Right renal pelvis (tissue), 4 donors: ENCODE results near the gene ZNF385B. TPM values are rescaled to one million over a fixed set of nuclear protein-coding genes. Genes with fewer than 3 reads are reported as not detected.

Experiments used
- DNase-seq, 4 donors: peaks; one replicate each; pipeline ENCODE4 v3.0.0-alpha.2; 2013; ENCODE audit warnings: low read depth in 4 of 4, low spot score in 3 of 4, missing footprints in 1 of 4
- polyA plus RNA-seq, 4 donors: library from polyadenylated mRNA; unstranded; fragments of 120-200 nt; gene quantifications; one replicate each; pipeline ENCODE4 v1.2.1, GENCODE V29; 2013; ENCODE audit not compliant: insufficient read length in 4 of 4

ZNF385B gene
- polyA plus RNA-seq, 4 donors, result 11.6 to 17.4 (median 14.4) TPM

DNA sequence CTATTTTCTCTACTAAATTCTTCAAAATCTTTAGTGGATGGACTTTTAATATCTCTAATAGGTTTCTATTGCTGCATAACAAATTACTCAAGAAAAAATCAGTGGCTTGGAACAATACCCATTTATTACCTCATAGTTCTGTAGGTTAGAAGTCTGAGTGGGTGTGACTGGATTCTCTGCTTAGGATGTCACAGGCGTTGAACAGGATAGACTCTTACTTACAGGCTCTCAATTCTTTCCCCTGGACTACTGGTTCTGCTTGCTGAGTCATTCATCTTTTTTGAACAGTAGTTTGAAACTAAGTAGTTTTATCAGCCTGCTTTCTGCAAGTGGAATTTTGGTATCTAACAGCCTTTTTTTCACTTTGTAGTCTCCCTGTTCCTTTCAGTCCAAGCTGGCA is 265.4 kb downstream of the ZNF385B start:
- no peak for DNase-seq

GRCh38 chr2:179595284-179595683 is 266.1 kb downstream of the ZNF385B start:
- DNase-seq, result no peak

- DNase-seq, result no peak
Measured at GRCh38 chr2:179594268-179595112, 266.9 kb downstream of the ZNF385B start.

DNA sequence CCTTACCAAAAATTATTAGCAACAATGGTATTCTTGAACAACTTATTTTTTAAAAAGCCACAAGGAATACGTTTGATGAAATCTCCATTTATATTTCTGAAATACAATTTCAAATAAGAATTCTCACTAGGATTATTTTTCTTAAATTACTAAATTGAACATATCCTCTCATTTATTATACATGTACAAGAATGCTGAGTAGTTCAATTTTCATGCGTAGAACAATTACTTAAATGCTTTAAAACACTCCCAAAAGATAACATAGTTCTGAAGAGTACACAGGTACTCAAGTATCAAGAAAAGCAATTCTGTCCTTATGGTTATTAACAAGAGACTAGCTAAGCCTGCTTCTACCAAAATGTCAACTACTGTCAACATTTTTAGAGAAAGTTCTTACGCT is 268.1 kb downstream of the ZNF385B start:
- no peak for DNase-seq

DNA sequence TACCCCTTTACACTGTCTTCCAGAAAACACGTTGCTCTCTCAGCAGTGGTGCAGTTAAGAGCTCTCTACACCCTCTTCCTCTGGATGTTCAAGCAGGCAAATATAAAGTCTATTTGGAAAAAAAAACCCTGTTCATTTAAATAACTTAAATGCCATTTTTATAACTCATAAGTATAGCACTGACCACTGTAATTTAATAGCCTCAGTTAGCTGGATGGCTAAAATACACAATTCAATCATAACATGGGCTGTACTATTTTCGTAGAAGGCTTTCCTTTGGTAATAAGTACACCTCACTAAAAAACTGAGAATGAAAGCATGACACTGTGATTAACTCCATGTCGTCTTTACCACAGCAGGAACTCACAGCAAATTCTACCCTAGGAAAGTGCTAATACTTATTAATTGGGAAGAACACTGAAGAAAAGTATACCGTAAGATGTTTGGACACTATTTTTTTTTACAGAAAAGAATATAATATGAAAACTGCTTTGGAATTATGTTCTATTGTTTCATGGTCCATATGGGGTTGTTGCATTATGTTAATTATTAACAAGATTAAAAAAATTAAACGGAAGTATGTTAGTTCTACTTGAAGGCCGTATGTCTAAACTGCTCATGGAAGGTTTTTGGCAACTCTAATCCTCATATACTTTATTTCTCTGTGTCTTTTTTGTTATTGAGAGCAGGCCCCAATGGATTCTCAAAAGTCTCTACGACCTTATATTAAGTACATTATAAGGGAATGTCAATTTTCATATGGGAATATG is 269.1 kb downstream of the ZNF385B start:
- no peak for DNase-seq

DNA sequence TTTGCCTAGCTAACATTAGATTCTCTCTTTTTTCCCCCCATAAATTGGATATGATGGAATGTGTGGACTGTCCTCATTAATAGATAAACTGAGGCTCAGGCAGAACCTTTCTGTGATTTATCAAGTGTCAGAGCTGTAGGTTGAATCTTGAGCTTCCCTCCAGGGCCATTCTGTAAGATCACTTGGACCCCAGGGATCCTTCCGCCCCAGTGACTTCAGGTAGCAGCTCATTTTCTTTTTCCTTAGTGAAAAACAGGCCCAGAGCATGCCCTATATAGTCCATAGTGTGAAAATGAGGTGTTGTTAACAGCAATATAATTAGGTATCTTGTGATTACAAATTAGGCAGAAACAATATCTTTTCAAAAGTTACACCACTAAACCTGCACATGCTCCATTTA is 269.7 kb downstream of the ZNF385B start:
- no peak for DNase-seq

GRCh38 chr2:179588486-179589145 is 272.8 kb downstream of the ZNF385B start:
- no peak for DNase-seq

DNA sequence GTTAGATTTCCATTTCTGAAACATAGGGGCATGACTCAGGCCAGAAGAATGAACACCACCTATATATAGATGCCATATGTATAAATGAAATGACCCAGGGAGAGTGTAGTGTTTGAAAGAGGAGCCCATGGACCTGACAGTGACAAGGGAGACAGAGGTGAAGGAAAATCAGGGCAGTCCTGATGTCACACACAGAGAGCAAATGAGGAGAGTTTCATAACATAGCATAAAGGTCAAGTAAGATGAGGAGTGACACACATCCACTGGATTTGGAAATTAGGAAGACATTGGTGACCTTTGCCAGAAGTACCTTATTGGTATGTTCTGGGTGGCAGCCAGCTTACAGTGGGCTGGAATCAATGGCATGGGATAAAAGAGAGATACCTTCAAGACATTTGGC is 276.7 kb downstream of the ZNF385B start:
- DNase-seq, result no peak

DNA sequence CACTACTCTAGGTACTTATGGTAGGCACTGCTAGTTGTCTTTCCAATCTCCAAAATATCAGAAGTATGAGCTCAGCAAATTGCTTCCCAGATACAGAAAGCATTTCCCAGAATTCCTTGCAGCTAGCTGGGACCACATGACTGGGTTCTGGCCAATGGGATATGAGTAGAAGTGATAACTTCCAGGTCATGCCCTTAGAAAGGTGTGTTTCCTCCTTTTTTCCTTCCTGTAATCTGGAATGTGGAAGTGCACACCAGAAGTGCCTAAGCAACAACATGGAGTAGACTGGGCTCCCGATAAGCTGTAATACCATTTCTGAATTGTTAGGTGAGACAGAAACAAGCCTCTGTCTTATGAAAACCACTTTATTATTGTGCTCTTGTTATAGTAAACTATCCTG is 279.8 kb downstream of the ZNF385B start:
- no peak for DNase-seq

DNA sequence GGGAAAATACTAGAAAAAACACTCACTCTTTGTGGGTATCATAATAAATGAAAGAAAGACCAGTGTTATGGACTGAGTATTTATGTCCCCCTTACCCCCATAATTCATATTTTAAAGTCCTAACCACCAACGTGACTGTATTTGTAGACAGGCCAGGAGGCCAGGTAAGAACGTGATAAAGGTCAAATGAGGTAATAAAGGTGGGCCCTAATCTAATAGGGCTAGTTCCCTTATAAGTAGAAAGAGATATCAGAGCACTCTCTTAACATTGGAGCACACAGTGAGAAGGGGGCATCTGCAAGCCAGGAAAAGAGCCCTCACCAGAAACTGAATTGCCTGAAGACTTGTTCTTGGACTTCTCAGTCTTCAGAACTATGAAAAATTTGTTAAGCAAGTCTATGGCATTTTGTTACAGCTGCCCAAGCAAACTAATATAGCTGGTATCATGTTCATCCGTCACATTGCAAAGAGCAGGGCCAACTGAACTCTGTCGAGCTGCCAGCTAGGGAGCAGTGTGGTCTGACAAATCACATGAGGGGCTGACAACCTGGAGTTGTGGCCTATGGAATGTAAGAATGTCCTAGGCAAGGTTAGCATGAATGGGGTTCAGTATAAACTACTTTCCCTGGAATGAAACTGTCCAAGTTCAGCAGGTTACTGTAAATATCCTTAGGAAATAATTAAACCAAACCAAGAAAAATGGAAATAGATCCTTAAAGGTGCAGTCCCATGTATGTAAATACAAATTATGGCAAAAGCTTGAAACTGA is 280.9 kb downstream of the ZNF385B start:
- no peak for DNase-seq

GRCh38 chr2:179579800-179580199 is 281.6 kb downstream of the ZNF385B start:
- no peak for DNase-seq

DNA sequence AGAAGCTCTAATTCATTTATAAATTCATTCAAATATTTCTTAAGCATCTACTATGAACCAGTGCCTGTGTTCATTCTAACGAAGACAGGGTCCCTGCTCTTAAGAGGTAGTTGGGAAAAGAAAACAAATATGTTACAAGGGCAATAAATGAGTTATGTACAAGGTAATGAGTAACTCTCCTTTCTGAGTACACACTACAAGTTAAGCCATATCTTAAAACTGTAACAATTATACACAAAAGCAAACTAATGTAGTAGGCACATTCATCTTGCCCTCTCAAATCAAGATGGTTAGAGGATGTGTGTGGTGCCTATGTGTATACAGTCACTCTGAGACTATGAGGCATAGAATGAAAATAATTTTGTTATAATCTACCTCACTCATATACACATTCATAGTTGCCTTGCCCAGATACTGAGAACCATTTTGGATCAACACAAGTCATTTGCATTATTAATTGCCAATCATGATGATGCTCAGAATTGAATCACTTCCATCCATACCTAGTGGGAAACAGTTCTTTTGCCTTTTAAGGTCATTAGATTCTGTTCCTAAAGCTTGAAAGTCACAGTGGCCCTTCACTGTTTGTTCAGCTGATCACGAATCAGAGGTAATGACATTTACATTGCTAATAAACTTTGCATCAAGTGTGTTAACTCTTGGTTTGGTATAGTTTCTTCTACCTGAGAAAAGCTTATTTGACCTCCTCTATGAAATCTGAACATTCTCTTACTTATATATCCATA is 283.1 kb downstream of the ZNF385B start:
- no peak for DNase-seq

GRCh38 chr2:179574061-179574519 is 287.3 kb downstream of the ZNF385B start:
- DNase-seq, result no peak

- DNase-seq, result no peak
Measured at GRCh38 chr2:179572544-179572943, 288.9 kb downstream of the ZNF385B start.

DNA sequence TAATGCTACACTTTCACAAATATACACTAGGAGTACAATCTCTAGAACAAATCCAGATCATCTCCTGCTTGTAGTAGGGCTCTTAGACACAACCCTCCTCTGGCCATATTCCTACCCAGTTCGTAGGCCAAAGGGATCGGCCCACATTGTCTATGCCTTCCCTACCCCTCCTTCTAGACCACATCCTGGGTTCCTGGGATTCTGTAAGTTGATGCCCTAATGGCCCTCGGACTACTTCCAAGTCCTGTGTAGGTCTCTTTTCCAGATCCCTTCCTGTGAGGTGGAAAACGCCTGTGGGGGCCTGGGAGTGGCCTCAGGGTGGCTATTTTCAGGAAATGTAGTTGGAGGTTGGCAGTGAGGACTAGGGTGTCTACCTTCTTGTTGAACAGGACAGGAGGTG is 289.7 kb downstream of the ZNF385B start:
- DNase-seq, result no peak

- DNase-seq, result no peak
Measured at GRCh38 chr2:179571252-179571651, 290.2 kb downstream of the ZNF385B start.

- no peak for DNase-seq
Measured at GRCh38 chr2:179569831-179570233, 291.6 kb downstream of the ZNF385B start.

DNA sequence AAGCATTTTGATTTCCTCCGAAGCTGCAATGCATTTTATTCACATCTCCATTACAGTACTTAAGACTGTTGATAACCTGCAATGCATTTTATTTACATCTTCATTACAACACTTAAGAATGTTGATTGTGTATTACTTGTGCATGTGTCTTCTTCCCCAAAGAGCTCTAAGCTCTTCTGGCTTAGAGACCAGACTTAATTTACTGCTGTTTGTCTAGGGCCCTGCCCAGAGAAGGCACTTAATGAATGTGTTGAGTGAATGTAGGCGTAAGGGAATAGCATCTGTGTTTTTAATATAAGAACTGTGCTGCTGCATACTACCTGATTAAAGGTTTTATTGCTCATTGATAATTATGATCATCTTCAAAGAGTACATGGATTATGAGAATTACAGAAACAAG is 295.6 kb downstream of the ZNF385B start:
- DNase-seq, result no peak

DNA sequence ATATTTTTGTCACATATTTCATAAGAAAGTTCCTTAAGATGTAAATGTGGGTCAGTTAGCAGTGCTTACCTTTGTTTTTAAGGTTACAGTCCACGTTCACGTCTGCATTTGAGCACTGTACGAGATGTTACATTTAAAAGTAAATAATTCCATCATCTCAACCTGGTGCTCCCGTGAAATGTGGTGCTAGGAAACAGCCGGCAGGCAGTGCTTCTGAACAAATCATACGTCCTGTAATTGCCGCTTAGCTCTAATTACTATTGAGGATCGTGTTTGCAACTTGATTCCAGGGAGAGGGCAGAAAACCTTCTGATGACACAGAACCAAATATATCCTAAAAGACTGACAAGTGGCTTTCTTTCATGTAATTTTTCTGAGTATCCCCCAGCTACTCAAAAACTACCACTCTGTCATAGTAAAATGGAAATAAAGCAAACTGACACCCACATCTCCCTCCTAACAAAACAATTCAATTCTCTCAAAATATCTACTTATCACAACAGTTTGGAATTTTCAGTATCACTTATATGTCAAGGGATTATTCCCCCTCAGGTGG is 299.0 kb downstream of the ZNF385B start:
- no peak for DNase-seq

DNA sequence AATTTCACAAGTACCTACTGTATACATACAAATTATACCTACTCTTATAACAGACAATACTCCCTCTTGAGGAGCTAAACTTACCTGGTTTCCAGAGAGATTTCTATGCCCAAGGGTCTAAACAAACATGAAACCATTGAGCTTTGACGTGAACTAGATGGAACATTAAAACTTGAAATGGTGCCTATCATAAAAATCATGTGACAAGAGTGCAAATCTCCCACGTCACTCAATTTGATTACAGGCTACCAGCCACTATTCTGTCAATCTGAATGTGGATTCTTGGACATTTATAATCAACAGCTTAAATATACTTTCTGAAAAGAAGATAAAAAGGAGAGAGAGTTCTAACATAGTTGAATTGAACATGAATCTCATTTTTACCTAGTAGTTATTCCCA is 299.7 kb downstream of the ZNF385B start:
- no peak for DNase-seq
